Upper lobe of right lung (tissue), 1 donor: ENCODE results near the gene GRAMD2A. TPM values are rescaled to one million over a fixed set of nuclear protein-coding genes. Genes with fewer than 3 reads are reported as not detected.

ENCODE experiments used
- ATAC-seq: fragments of 200-7000 bp; cut with Tn5 transposase; one replicate; pipeline ENCODE4 v1.9.1; 2020; ENCODE audit warnings: mild to moderate bottlenecking, moderate library complexity
- DNase-seq: peaks from one replicate; pipeline ENCODE4 v3.0.0-alpha.2; 2020
- H3K27ac ChIP-seq: fragments of 200-600 bp; one replicate; pipeline ENCODE4 v1.8.0; 2022
- H3K27me3 ChIP-seq: fragments of 200-600 bp; one replicate; pipeline ENCODE4 v1.8.0; 2022; ENCODE audit warnings: mild to moderate bottlenecking
- H3K36me3 ChIP-seq: fragments of 200-600 bp; one replicate; pipeline ENCODE4 v1.8.0; 2022
- H3K4me1 ChIP-seq: fragments of 200-600 bp; one replicate; pipeline ENCODE4 v1.8.0; 2022
- H3K4me3 ChIP-seq: fragments of 200-600 bp; one replicate; pipeline ENCODE4 v1.8.0; 2022; ENCODE audit warnings: mild to moderate bottlenecking
- H3K9me3 ChIP-seq: fragments of 200-600 bp; one replicate; pipeline ENCODE4 v1.8.0; 2022
- CTCF ChIP-seq: fragments of 200-600 bp; IDR thresholded peaks from one replicate; pipeline ENCODE4 v1.8.0; 2022; ENCODE audit warnings: antibody characterized with exemption
- intact Hi-C: fragments of 100-400 bp; cut with DNase I; formaldehyde crosslinking; loops from one replicate; pipeline ENCODE4 v1.11.0; 2022
- total RNA-seq: library from RNA; stranded (reverse); fragmentation: NEBNext Ultra II Directional; extraction: Animal tissue kit (Norgen Biotek cat#: 25700); gene quantifications from one replicate; pipeline ENCODE4 v1.2.1, GENCODE V29; 2021
- donor health status: DM: no; HTN: yes; CAD: no; lungs with severe emphysema.

The GRAMD2A gene
- total RNA-seq, 1 donor from 2014 or later: 27.4 TPM

- Histone ChIP-seq H3K27ac (no peak overlapping the region), H3K27me3 (no peaks in the 10 kb centered on the region), H3K4me3 (no peak overlapping the region), H3K4me1 (peaks cover 9% of the 10 kb centered on the region), H3K36me3 (peaks cover 25% of the 10 kb centered on the region), H3K9me3 (no peaks in the 10 kb centered on the region)
- peak; percentile 88 for ATAC-seq
- intact Hi-C loops: no loop called here
- no peak for DNase-seq
- no peak for TF ChIP-seq CTCF
Measured at GRCh38 chr15:72237029-72237852, 39.7 kb upstream of the GRAMD2A start.

- Histone ChIP-seq H3K36me3 (peaks cover 17% of the 10 kb centered on the region), H3K4me1 (peaks cover 14% of the 10 kb centered on the region), H3K9me3 (no peaks in the 10 kb centered on the region), H3K27me3 (no peaks in the 10 kb centered on the region), H3K27ac (no peak overlapping the region), H3K4me3 (no peak overlapping the region)
- no peak for TF ChIP-seq CTCF
- ATAC-seq (no peak), DNase-seq (no peak)
- intact Hi-C loops: no loop called here
Measured at GRCh38 chr15:72236381-72237003, 38.9 kb upstream of the GRAMD2A start.

- intact Hi-C loops: no loop called here
- ATAC-seq (no peak), DNase-seq (no peak)
- TF ChIP-seq CTCF: no peak
- no peak overlapping the region for H3K4me3 ChIP-seq
- peaks cover 8% of the 10 kb centered on the region for H3K36me3 ChIP-seq
- H3K27me3 ChIP-seq: no peaks in the 10 kb centered on the region
- H3K4me1 ChIP-seq: peaks cover 14% of the 10 kb centered on the region
- H3K27ac ChIP-seq: no peak overlapping the region
- H3K9me3 ChIP-seq: no peaks in the 10 kb centered on the region
Measured at GRCh38 chr15:72235298-72235697, 37.7 kb upstream of the GRAMD2A start.

GRCh38 chr15:72233769-72234168 is 36.2 kb upstream of the GRAMD2A start:
- Histone ChIP-seq H3K4me3 (no peak overlapping the region), H3K9me3 (no peaks in the 10 kb centered on the region), H3K27ac (no peak overlapping the region), H3K36me3 (no peaks in the 10 kb centered on the region), H3K27me3 (no peaks in the 10 kb centered on the region), H3K4me1 (peaks cover 22% of the 10 kb centered on the region)
- intact Hi-C loops: no loop called here
- DNase-seq (no peak), ATAC-seq (no peak)
- no peak for TF ChIP-seq CTCF

GRCh38 chr15:72231833-72232478 is 34.4 kb upstream of the GRAMD2A start:
- no peak for DNase-seq
- Histone ChIP-seq H3K27me3 (no peaks in the 10 kb centered on the region), H3K9me3 (no peaks in the 10 kb centered on the region), H3K4me1 (peaks cover 39% of the 10 kb centered on the region), H3K4me3 (peak overlapping the region; percentile 100), H3K27ac (peak overlapping the region; percentile 92), H3K36me3 (no peaks in the 10 kb centered on the region)
- no peak for TF ChIP-seq CTCF
- intact Hi-C loops: no loop called here
- peak; percentile 1 for ATAC-seq
